COLO668 (cell line): ENCODE measurements around the gene TP53I11.

Experiments used
- DNase-seq: peaks from one replicate; lab custom pipeline; 2025; ENCODE audit not compliant: unreplicated experiment; lab: John Stamatoyannopoulos, UW

TP53I11 gene

DNA sequence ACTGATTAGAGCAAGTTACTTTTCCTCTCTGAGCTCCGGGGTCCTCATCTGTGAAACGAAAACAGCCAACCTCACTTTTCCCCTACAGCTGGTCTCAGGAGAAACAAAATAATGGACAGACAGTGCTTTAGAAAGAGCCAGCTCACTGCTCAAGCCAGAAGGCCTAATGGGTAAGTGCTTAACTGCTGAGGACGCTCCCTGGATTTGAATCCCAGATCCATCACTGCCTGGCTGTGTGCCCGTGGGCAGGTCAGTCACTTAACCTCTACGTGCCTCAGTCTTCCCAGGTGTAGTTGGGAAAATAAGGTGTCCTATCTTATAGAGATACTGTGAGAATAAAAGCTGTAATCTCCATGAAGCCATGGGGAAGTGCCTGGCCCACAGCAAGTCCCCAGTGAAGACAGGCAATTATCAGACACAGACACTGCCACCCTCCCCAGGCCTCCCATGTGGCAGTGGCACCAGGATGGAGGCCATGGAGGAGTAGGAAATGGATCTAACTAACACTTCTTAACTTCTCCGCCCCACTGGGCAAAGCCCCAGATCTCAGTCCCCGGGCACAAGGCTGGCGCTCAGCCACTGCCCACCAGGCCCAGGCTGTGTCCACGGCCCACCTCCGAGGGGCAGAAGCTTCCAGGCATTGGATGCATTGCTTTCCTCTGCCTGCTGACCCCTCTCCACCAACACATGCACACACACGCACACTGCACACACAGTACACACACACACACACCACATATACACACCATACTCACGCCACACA is 9.2 kb downstream of the TP53I11 start:
- DNase-seq, result no peak

DNA sequence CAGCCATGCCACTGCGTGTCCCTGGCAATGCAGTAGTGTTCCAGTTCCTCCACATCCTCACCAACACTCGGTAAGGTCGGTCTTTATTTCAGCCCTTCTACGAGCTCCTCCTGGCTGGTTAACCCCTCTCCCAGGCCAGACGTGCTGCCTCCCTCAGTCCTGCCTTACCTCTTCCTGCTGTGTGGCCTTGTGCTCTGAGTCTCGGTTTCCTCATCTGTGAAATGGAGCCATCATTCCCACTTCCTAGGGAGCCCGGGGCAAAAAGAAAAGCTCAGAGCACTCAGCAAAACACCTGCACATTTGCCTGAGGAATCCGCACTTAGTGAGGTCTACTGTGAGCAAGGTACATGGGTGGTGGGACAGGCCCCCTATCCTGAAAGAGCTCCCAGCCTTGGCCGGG is 9.8 kb downstream of the TP53I11 start:
- DNase-seq, result no peak

DNA sequence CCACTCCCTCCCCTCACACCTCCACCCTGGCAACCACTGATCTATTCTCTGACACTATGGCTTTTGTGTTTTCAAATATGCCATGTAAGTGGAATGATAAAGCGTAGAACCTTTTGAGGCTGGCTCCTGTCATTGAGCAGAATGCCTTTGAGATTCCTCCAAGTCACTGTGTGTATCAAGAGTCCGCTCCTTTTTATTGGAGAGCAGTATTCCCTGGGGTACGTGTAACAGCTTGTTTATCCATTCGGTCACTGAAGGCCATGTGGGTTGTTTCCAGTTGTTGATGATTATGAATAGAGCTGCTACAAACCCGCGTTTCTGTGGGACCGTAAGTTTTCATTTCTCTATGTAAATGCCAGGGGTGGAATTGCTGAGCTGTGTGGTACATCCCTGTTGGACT is 10.3 kb downstream of the TP53I11 start:
- DNase-seq, result no peak

DNA sequence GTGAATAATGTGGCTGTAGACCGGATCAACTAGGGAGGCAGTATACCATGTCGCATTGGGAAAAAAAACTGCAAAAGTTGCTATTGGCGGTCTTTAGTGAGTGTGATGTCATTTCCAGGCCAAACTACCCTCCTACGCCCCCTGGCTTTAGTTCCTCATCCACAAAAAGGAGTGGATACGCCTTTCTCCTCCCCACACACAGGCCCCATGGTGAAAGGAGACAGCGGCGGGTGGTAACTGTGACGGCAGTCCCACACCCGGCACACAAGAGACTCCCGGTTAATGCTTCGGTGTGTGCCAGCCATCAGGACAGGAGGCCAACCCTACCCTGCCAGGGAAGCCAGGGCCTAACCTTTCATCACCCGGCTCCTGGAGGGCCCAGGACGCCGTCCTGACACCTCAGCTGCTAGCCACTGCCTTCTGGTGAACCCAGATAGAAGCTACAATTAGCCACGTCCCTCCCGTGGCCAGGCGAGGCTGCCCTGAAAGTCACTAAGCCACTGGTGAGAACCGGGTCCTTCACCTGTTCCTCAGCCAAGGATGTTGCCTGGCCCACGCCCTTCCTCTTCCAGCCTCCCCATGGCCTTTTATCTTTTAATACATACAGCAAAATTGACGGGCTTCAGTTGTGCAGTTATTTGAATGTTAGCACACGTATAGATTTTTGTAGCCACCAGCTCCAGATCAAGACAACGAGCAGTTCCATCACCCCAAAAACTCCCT is 10.8 kb downstream of the TP53I11 start:
- no peak for DNase-seq

DNA sequence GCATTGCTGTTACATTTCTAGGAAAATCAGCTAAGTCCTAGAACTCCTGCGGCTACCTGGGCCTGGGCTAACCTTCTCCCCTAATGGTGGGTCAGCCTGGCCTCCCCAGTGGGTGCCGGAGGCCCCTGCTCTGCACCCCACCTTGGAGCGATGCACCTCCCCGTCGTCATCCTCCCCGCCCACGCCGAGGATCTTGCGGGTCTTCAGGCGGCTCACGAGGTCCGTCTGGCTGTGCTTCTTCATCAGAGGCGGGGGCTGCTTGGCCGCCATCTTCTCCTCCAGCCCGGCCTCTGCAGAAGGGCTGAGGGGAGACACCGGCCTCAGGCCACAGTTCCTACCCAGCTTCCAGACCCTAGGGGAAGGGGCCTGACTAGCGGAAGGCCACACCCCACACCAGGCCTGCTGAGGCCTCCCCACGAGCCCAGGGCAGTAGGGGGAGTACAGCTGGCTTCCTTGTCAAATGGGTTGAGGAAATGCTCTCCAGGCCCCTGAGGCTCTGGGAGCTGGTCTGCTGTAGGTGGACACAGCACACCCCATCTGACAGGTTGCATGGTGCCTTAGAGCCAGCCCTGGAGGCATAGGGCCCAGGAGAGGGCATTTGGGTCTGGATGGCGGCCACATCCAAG is 12.5 kb downstream of the TP53I11 start:
- DNase-seq, result no peak

DNA sequence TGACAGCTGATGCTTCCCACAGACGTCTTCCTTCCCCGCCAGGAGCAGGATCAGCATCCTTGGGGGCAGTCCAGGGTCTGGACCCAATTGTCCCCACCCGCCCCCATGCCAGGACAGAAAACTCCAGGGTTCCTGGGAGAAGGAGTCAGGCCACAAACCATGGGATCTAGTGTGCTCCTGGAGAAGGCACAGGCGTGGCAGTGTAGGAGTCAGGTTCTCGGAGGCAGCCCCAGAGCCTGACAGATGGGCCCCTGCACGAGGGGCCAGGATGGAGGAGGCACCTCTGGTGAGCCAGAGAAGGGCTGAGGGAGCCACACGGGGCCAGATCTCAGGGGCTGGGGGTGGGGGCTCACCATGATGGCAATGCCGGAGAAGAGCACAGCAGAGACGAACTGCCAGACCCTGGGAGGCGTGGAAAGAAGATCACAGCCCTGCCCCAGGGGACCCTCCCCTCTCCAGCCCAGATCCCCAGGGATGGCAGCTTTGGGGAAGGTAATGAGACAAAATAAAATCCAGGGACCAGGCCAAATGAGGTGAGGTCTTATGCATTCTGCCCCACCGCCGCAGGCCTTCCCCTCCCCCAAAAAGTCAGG is 13.6 kb downstream of the TP53I11 start:
- no peak for DNase-seq

DNA sequence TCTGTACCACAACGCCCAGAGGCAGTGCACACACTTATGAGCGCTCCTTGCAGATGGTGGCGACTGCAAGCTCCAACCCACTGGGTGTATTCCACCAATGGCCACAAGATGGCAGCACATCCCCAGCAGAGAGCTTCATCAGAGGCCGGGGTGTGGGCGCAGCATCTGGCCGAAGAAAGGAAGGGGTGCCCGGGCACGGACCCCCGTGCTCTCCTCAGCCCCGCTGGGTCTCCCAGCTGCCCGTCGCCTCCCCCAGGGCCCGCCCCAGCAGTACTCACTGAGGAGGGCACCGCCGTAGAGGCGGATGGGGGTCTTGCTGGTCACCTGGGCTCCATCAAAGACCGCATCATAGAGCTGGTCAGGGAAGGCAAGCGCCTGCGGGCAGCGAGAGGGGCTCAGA is 14.2 kb downstream of the TP53I11 start:
- DNase-seq, result peak; percentile 85

DNA sequence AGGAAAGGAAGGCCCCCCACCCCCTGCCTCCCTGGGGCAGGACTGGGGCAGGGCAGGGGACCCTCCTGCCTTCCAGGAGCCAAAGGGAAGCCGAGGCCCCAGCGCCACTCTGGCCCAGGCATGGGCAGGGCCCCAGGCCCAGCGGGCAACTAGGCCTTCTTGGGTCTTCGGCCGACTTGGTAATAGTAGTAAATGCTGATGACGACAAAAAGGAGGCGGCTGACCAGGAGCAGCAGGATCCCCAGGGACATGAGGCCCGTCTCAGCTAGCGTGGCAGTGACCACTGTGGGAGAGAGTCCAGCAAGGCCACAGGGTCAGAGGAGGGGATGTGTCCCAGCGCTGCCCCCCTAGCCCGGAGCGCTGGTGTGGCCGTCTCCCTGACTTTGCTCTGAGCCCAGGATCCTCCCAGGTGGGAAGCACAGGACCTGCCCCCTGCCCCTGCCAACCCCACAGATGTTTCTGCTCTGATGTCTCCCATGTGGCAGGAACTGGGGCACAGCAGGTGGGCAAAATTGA is 15.9 kb downstream of the TP53I11 start:
- no peak for DNase-seq

DNA sequence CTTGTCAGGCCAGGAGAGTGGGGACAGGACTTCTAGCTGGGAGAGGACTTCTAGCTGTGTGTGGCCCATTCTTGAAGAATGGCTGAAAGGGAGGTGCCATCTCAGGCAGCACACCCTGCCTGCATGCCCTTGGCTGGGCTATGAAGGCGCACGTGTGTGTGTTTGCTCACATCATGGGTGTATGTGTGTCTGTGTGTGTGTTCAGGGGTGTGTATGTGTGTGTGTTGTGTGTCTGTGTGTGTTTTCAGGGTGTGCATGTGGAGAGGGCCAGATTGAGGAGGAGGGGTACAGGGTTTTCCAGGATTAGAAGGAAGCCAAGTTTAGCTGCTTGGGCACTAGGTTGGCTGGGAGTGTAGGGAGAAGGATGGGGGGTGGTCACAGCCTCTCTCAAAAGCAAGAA is 16.6 kb downstream of the TP53I11 start:
- DNase-seq, result no peak

DNA sequence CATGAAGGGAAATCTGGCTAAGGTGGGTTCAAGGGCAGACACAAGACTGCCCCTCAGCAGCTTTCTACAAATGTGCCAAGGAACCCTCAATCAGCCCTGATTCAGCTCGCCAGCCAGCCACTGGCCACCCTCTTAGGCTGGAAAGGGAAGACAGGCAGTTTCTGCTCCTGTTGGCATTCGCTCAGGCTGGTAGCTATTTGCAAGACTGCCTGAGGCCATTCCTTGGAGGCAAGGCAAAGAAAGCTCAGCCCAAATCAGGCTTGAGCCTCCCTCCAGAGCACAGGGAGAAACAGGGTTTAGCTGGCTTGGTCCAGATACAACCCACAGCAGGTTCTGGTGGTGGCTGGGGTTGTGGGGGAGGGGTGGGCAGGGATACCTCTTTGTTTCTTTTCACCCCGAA is 19.2 kb downstream of the TP53I11 start:
- no peak for DNase-seq

DNA sequence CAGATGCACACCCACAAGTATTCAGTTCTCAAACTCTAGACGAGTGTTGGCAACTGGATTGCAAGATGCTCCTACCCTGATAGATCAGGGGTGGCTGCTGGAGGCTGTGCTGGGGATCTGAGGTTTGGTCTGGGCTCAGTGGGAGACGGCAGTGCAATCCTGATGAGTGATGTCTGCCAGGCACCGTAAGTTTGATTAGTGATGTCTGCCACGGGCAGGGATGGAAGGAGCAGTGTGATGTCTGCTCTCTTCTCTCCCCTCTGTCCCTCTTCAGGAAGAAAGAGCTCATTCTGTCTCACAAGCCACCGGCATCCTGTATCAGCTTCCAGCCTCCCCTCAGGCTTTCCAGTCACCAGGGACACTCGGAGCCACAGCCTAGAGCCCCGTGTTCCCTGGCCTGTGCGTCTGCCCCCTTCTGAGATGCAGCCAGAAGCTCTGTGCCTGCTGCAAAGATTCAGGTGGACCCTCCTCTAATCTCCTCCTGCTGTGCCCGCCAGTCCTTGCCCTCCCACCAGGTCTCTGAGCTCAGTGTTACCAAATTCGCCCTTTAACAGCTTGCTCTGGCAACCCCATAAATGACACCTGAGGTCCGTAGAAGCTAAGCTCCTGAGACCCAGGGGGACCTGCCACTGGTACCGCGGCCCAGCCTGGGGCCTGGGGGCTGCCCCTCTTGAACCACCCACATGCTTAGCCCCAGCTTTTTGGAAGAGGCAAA is 19.9 kb downstream of the TP53I11 start:
- DNase-seq, result no peak

DNA sequence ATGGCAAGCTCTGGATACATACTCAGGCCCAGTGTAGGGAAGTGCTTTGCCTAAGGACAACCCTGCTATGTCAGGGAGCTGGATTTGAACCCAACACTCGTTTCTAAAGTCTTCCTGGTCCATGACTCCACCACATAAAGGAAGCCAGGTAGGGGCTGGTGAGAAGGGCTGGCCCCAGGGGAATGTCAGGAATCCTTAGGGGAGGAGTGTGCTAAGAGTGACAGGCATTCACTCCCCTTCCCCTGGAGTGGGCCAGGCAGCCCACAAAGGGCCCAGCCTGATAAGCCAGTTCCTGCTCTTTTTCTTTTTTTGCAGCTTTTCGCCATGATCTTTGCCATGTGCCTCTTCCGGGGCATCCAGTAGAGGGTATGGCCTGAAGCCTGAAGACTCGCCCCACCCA is 21.9 kb downstream of the TP53I11 start:
- no peak for DNase-seq

DNA sequence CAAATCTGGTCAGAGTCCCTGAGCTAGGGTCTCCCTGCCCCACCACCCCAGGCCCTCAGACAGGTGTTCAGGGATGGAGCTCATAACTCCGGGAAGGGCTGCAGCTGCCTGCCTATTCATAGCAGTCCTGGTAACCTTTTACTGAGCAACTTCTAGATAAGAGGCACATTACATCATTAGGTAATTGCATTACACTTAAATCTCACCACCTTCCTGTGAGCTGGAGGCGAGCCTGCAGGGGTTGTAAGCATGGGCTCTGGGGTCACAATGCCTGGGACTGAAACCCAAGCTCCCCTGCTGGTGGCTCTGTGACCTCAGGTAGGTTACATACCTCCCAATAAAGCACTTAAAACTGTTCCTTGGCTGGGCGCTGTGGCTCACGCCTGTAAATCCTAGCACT is 22.5 kb downstream of the TP53I11 start:
- DNase-seq, result no peak

DNA sequence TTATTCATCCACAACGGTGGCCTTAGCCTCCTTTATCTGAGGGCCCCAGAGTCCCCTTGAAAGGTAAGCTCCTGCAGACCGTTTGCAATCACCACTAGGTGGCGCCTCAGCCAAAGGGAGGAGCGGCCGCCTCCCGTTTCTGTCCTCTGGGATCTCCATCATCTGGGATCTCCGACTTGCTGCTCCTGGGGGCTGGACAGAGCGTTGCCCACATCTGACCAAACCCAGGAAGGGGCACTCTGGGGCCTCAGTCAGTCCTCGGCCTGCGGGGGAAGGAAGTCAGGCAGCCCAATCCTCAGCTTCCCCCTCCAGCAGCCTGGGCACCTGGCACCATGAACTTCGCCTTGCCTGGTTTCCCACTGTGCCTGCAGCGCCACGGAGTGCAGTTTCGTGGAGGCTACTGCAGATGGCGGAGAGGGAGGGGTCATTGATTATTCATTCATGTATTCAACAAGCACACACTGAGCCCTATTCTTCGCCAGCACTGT is 23.5 kb downstream of the TP53I11 start:
- peak; percentile 87 for DNase-seq

DNA sequence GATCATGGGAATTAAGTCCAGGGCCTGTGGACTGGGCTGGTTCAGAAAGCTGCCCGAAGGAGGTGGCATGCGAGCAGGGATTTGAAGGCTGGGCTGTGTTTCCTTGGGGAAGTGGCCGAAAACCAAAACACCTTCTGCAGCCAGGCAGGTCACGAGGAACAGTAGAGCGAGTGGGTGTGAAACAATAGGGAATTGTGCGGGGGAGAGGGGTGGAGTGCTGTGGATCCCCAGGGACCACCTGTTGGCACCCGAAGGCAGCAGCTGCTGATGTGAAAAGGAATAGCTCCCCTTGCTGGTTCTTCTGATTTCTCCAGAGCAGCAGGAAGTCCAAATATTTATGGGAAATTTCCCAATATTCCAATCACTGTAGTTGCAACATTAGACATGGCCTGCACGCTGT is 24.6 kb downstream of the TP53I11 start:
- no peak for DNase-seq

DNA sequence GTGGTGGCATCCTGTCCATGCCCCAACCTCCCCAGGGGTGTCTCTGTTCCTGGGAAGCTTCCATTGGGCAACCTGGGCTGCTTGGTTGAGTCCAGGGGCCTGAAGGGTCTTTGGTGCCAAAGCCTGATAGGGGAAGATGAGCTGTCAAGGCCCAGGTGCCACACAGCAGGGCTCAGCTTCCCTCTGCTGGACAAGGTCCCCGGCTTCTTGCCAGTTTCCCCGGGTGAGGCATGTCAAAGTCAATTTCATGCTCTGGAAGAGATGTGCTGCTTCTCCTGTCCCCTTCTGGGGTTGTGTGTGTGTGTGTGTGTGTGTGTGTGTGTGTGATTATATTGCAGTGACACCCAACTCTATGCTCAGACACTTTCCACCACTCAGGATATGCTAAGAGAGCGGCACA is 26.9 kb downstream of the TP53I11 start:
- no peak for DNase-seq

DNA sequence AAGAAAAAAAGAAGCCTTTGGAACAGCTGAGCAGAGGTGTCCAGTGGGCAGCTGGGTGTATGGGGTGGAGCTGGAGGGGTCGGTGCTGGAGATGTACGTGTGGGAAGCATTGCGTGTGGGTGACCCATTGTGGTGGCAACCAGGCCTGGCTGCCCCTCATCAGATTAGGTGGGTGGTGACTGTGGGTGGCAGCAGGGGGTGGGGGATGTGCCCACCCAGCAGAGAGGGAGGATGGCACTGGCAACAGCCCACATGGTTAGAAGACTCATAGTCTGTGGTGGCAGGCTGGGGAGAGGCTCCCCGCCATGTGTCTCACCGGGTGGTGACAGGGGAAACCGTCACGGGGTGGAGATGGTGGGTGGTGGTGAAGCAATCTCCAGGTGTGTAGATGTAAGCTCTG is 27.6 kb downstream of the TP53I11 start:
- DNase-seq, result no peak

DNA sequence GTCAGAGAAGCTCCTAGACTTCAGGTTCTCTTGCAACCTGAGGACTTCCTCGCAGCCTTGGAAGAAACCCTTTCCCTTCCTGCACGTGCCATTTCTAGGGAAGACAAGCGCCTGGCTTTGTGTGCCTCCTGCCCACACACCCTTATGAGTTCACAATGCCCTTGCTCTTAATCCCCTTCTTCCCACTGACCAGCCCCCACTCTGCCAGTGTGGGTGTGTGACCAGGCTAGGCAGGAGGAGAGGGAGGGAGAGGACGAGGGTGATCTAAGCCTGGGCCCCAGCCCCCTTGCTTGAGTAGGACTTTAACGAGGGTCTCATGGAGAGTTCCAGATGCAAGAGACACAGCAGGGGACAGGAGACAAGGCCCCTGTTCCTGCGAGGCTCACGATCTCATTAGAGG is 30.2 kb downstream of the TP53I11 start:
- DNase-seq, result no peak

DNA sequence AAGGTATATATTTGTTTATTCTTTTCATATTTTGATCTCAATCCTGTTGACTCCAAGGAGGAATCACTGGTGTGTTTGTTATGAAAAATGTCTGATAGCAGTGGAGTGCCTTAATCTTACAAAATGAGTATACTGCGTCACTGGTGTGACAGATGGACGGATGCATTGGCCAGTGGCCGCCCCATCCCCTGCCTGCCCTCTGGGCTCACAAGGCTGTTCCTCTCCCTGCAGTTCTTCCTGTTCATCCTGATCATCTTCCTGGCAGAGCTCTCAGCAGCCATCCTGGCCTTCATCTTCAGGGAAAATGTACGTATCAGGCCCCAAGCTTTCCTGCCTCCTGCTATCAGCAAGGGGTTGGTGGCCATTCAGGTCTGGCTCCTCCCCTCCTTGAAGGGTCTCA is 32.9 kb downstream of the TP53I11 start:
- no peak for DNase-seq

DNA sequence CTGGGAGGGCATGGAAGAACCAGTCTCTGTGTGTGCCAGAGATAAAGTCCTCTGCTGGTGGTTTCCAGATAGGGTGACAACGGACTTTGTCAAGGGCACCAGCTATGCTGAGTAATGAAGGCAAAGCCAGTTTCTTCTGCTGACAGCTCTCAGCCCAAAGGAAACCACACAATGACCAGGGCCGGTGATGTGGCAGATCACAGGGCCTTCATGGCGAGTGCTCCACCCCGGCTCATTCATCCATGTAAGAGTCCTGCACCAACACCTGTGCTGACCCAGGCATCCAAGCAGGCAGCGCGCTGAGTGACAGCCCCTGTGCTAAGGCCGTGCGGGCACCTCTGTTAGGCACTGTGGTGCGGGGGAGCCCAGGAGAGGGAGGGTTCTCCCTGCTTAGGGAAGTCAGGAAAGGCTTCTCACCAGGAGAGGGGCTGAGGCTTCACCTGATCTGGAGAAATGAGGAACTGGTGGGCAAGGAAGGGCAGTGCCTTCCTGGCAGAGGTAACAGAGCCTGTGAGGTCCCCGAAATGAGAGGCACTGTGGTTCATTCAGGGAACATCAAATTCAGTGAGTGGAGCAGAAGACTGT is 33.8 kb downstream of the TP53I11 start:
- no peak for DNase-seq

DNA sequence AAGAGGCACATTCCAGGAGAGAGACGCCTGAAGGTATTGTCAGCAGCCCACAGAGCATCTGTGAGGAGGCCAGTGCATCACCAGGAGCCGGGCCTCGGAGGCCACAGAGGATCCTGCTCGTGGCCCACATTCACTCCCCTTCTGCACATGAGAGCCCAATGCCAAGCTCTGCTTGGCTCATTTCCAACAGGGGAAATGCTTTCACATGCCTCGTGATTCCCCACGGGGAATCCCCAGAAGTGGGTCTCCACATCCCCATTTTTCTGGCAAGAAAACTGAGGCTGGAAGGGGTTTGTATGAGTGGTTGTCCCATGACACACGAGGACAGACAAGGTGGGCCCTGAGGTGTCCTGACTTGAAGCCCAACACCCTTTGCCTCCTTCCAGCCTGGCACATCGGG is 34.4 kb downstream of the TP53I11 start:
- no peak for DNase-seq
